Kidney capillary endothelial cell (primary cell): ENCODE measurements around the gene GALNT3.

ENCODE experiments used
- DNase-seq: peaks from one replicate; pipeline ENCODE4 v3.0.0-alpha.2; 2018; ENCODE audit warnings: low spot score

GALNT3 gene

DNA sequence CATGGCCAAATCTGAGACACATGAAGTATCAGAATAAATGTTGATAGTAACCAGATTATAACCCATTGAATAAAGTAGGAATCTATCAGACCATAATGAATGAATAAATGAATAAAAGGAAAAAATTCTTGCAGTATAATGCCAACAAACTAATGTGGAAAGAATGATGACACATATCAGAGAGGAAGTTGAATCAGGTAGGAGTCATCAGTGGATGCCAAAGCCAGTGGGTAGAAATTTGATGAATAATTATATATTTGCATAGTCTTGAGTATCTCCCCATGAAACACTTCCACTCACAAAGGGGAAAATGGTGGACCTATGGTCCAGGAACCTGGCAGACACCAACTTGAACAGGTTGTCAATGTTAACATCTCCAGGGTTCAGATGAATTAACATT is 68.6 kb downstream of the GALNT3 start:
- DNase-seq, result peak; percentile 82

DNA sequence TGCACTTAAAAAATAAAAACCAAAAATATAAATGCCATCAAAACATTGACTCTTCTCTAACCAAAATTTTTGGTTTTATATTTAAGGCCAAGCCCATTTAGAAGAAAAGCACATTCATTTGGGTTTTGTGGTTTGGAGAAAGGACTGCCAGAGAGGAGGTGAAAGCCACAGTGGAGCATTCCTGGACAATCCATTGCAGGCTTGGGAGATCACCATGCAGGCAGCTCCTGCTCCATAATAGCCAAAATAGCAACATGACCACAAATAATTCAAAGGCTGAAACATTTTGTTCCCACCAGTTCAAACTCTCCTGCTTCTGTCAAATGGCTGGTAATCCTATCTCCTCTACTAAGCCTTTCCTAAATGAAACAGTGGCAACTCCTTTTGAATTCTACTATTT is 73.5 kb downstream of the GALNT3 start:
- DNase-seq, result no peak

DNA sequence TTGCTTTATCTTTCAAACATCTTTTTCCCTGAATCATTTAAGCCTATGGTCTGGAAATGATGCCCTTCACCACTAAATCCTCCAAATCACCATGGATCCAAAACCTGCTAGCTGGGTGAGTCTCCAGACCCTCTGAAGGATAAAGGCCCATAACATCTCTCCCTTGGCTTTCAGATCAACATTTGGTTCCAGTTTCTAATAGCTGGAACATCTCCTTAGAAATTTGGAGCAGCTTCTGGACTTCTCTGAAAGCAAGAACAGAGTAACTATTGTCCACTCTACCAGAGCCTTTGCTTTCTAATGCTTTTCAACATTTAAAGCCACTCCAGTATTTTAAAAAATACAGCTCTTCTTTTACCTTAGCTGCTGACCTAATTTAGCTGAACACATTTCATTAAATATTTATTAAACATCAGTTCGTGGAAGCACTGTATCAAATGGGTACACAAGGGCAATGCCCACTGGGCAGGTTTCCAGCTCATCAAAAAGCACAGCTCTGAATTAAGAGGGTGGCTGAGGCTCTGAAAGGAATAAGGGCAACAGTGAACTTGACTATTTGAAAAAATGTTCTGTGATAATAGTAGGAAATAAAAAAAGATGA is 75.3 kb downstream of the GALNT3 start:
- DNase-seq, result no peak

DNA sequence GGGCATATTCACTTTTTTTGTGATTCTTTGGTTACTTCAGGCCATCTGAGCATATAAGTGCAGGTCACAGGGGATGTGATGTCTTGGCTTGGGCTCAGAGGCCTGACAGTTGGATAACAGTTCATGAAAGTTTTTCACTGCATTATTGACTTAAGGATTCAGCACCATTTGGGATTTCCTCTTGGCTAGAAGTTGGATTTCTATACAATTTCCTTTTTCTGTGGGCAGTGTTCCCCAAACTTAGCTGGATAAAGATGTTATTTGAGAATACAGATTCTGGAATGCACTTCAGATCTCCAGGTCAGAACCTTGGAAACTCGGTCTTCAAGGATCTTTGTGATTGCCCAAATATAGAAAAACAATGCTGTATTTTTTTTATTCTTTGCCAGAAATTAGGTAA is 78.0 kb downstream of the GALNT3 start:
- DNase-seq, result no peak

DNA sequence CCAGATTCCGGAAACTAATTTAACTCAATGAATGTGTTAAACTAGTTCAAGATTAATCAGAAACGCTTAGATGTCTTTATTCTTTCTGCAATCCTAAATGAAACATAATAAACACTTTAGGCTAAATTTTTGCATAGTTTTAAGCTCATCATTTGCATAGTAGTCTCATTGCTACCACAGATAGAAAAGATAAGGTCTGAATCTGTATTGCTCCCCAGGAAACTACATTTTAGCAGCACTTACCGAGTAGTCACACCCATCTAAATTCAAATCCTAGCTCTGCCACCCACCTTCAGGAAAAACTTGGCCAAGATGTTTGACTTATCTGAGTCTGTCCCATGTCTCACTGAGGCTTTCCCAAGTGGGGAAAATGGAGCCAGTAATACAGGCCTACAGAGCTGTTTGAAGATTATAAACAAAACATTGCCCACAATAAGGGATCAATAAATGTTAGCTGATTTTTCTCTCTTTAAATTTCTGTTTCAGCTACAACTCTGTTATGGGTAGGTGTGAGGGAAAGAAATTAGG is 87.0 kb downstream of the GALNT3 start:
- DNase-seq, result no peak

DNA sequence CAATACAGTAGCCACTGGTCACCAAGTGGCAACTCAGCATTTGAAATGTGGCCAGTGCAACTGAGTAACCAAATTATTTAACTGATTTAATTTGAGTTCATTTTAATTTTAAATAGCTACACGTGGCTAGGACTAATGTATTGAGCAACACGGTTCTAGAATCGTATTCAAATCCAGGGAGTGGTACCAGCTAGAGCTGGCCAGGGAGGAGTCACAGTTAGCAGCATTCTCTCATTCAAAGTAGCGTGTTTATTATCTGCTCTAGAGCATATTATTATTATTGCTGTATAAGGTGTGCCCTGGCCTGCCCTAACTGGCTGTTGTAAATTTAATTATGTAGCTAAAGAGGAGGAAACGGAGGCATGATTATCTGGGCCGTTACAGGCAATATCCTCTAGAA is 92.9 kb downstream of the GALNT3 start:
- no peak for DNase-seq

DNA sequence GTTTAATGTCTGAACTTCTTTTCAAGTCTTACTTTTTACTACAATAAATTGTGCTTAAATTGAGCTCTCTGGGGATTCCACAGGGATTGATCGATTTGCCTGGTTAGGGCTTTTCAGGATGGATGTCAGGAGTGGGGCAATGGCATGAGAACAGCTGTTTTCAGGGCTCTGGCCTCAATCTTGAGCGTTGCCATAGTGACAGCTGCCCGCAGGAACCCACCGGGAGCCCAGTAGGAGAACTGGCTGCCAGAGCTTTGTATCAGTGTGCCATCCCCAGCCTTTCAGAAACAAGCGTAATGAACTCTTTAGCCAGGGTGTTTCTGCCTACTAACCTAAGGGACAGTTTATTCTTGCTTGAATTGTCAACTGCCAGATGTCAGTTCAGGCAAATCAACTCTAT is 93.5 kb downstream of the GALNT3 start:
- DNase-seq, result no peak

DNA sequence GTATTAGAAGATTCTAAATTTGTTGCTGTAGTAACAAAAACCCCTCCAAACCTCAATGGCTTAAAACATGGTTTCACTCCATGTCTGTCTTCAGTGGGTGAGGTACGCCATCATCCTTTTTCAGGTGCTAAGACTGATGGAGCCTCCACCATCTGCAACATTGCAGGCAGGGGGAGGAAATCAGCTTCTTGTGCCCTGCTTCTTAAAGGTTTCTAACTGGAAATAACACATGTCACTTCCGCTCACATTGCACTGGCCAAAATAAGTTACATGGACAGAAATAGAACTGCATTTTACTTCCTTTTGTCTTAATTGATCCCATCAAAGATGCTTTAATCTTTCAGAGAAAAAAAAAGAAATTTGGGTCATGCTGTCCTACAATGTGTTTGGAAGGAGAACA is 94.1 kb downstream of the GALNT3 start:
- DNase-seq, result no peak

DNA sequence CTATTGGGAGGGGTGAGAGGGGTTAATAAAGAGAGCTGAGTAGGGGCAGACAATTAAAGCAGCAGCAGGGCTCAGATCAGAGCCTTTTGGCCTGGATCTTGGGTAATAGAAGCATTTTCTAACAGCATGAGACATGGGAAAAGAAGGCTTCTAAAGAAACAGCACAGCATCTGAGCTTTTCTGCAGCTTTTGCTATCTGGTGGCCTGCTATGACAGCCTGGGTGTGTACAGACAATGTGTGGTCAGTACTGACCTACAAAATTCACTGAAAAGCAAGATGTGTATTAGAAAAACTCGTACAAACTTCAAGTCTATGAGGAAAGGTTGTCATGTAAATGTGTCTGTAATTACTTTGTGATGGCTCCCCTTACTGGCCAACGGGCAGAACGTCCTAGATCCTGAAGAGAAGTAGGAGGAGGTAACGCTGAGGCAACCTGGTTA is 95.6 kb downstream of the GALNT3 start:
- DNase-seq, result peak; percentile 56

DNA sequence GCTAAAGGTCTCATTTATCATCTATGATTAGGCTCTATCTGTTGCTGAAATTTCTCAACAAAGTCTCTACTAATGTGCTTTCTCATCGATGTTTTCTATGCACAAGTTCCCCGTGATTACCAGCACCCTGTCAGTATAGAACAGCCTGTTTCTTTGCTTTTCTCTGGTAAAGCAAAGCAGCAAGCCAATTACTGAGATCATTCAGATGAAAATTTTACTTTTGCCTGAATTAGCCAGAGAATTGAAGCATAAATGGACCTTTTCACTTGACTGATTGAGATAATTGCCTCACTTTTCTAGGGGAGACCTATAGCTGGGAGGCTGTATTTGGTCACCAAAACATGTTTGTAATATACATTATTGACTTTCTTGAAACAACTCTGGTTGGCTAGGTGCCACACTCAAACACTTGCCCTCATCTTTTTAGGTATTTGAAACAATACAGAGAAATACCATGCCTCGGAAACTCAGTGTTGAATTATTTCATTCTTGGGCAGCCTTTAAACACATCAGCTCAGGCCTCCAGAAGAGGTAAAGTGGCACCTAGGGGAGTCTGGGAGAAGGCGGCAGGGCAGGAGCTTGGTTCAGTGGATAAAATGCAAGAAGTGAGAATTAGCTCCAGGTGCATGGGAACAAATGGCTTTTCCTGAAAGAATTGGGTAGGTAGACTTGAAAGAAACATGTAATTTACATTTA is 96.2 kb downstream of the GALNT3 start:
- DNase-seq, result no peak
